Skeletal muscle tissue (tissue), 4 donors: ENCODE measurements around the gene LTBP3. TPM values are rescaled to one million over a fixed set of nuclear protein-coding genes. Genes with fewer than 3 reads are reported as not detected.
"Not testable (repeated sequence)": the region's sequence is repeated elsewhere in the genome, so short reads cannot be mapped to it uniquely, and the experiment has no call there.

Experiments used
- H3K27ac ChIP-seq: one replicate; pipeline ENCODE4 v1.7.0; 2013; ENCODE audit warnings: mild to moderate bottlenecking, low read depth, low read length, inconsistent platforms
- H3K27me3 ChIP-seq, 3 donors: one replicate each; pipeline ENCODE4 v1.7.0; 2013; ENCODE audit warnings: low read length in 3 of 3; ENCODE audit not compliant: control insufficient read depth in 3 of 3, insufficient read depth in 3 of 3
- H3K36me3 ChIP-seq, 3 donors: one replicate each; pipeline ENCODE4 v1.7.0; 2013; ENCODE audit warnings: low read length in 3 of 3; ENCODE audit not compliant: control insufficient read depth in 3 of 3, insufficient read depth in 3 of 3
- H3K4me1 ChIP-seq, 3 donors: one replicate each; pipeline ENCODE4 v1.7.0; 2013; ENCODE audit warnings: low read length in 3 of 3, mild to moderate bottlenecking in 3 of 3; ENCODE audit not compliant: control insufficient read depth in 3 of 3, insufficient read depth in 3 of 3
- H3K4me3 ChIP-seq, 3 donors: one replicate each; pipeline ENCODE4 v1.7.0; 2013; ENCODE audit warnings: low read length in 3 of 3
- H3K9ac ChIP-seq, 3 donors: one replicate each; pipeline ENCODE4 v1.7.0; 2013; ENCODE audit warnings: low read length in 3 of 3, mild to moderate bottlenecking in 3 of 3, moderate library complexity in 2 of 3, low read depth in 1 of 3
- H3K9me3 ChIP-seq, 3 donors: one replicate each; pipeline ENCODE4 v1.7.0; 2013; ENCODE audit warnings: low read length in 3 of 3; ENCODE audit not compliant: control insufficient read depth in 3 of 3
- total RNA-seq: library from RNA; depleted of rRNA; stranded (reverse); fragments of >200 nt; gene quantifications from one replicate; pipeline ENCODE4 v1.2.3, GENCODE V29; 2014
- donor health status: Osteomylitis.

The LTBP3 gene
- total RNA-seq, 1 donor from 2014 or later, result 32.9 TPM

DNA sequence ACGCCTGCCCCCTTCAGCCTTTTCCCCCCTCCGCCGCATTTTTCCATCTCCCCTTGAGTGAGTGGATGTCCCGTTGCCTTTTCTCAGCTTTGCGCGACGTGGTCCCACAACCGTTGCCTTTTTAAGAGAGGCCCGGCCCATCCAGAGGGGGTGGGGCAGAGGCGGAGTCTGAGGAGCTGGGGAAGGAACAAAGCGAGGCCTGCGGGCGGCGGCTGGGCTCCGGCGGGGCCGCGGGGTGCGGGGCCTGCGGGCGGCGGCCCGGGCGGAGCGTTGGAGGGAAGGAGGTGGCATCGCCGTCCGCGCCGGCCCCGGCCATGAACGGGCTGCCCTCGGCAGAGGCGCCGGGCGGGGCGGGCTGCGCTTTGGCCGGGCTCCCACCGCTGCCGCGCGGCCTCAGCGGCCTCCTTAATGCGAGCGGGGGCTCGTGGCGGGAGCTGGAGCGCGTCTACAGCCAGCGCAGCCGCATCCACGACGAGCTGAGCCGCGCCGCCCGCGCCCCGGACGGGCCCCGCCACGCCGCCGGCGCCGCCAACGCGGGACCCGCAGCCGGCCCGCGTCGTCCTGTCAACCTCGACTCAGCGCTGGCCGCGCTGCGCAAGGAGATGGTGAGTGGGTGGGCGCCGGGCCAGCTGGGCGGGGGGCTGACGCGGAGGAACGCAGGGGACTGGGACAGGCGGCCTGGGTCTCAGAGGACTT, 14.3 kb upstream of the LTBP3 start, which contains the start of gene FAM89B:
TSS of gene FAM89B (plus strand) at position 183 of the 696 bp plus-strand sequence. CDS start at position 315, 132 bp downstream.
- H3K4me1 ChIP-seq, result peaks cover 73 to 77% (median 75%) of the 10 kb centered on the region in 3 donors

DNA sequence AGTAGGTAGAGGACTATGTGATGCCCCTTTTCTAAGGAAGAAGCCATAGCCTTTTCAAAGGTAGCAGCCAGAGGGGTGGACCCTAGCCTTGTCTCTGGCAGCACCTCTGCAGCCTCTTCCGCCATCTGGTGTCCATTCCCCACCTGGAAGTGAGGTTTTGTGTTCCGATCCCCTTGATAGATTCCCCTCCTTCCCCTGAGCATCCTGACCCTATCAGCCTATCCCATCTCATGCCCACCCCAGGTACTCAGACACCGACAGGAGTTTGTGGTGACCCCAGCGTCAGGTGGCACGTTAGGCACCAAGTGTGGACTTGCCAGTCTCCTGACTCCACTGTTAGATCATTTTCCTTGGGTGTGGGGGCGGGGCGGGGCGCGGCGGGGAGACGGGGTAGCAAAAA, 13.8 kb upstream of the LTBP3 start:
- Histone ChIP-seq H3K9ac (peak overlapping the region; percentile 22 to 98 (median 88)), H3K27ac (peak overlapping the region; percentile 93), H3K4me1 (peaks cover 69 to 72% (median 72%) of the 10 kb centered on the region in 3 donors)

More for the DNA sequence above, 14.3 kb upstream of the LTBP3 start, which contains the start of gene FAM89B:
- Histone ChIP-seq H3K4me3 (peak within 1 kb of the TSS; percentile 94 to 98 (median 95)), H3K36me3 (peaks cover 4 to 9% (median 5%) of the 10 kb centered on the region in 3 donors), H3K9ac (peak within 1 kb of the TSS; percentile 81 to 98 (median 88)), H3K27me3 (no peaks in the 10 kb centered on the region), H3K27ac (peak within 1 kb of the TSS; percentile 100), H3K9me3 (no peaks in the 10 kb centered on the region)

DNA sequence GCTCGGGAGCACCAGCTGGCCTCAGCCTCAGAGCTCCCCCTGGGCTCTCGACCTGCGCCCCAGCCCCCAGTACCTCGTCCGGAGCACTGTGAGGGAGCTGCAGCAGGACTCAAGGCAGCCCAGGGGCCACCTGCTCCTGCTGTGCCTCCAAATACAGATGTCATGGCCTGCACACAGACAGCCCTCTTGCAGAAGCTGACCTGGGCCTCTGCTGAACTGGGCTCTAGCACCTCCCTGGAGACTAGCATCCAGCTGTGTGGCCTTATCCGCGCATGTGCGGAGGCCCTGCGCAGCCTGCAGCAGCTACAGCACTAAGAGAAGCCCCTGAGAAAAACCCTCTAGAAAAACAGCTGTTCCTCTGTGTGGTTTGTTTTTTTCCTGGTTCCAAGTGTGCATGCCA, 13.3 kb upstream of the LTBP3 start:
- Histone ChIP-seq H3K27ac (peak overlapping the region; percentile 93), H3K4me3 (peak overlapping the region; percentile 94 to 98 (median 95)), H3K9me3 (no peaks in the 10 kb centered on the region), H3K4me1 (peaks cover 63 to 74% (median 66%) of the 10 kb centered on the region in 3 donors), H3K36me3 (peaks cover 4 to 9% (median 5%) of the 10 kb centered on the region in 3 donors), H3K27me3 (no peaks in the 10 kb centered on the region), H3K9ac (peak overlapping the region in 2 of 3 donors; percentile 88 to 98)

More for the DNA sequence above, 13.8 kb upstream of the LTBP3 start:
- Histone ChIP-seq H3K36me3 (peaks cover 4 to 9% (median 5%) of the 10 kb centered on the region in 3 donors), H3K9me3 (no peaks in the 10 kb centered on the region), H3K27me3 (no peaks in the 10 kb centered on the region), H3K4me3 (peak overlapping the region; percentile 94 to 98 (median 95))

DNA sequence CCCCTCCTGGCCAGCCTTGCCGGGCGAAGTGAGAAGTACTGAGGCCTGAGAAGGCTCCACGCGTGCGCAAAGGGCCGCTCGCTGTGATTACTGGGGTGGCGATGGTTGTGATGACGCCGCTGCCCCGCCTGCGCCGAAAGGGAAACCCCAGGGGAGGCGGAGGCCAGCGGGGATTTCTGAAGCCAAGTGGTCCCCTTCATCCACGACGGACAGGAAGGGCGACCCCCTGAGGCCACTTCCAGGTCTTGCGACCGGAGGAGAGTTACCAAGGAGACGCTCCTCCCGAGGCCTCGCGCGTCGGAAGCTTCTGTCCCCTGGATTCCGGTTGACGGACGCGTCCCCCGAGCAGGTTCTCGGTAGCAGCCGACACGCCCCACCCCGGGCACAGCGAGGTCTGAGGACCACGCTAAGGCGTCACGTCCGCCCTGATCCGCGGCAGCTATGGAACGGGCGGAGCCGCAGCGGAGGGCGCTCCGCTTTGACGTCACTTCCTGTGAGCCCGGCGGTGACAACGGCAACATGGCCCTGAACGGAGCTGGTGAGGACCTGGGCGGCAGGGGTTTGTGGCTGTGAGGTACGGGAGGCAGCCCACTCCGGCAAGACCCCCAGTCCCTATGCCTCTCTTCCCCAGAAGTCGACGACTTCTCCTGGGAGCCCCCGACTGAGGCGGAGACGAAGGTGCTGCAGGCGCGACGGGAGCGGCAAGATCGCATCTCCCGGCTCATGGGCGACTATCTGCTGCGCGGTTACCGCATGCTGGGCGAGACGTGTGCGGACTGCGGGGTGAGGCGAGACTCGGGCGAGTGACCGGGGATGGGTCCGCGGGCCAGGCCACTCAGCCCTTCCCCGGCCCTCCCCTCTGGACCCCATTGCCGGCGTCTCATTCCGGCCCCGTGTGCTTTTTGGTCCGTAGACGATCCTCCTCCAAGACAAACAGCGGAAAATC, 12.1 kb upstream of the LTBP3 start, which contains the start of gene ZNRD2:
TSS of gene ZNRD2 (plus strand) at position 505 of the 946 bp plus-strand sequence. CDS start at position 520, 15 bp downstream.
- peak within 1 kb of the TSS; percentile 88 to 98 (median 92) for H3K9ac ChIP-seq
- H3K4me1 ChIP-seq, result peaks cover 59 to 73% (median 61%) of the 10 kb centered on the region in 3 donors
- peak within 1 kb of the TSS; percentile 93 for H3K27ac ChIP-seq
- H3K27me3 ChIP-seq, result no peaks in the 10 kb centered on the region
- H3K4me3 ChIP-seq, result peak within 1 kb of the TSS; percentile 94 to 98 (median 95)
- H3K9me3 ChIP-seq, result no peaks in the 10 kb centered on the region
- H3K36me3 ChIP-seq, result peaks cover 4 to 9% (median 5%) of the 10 kb centered on the region in 3 donors

DNA sequence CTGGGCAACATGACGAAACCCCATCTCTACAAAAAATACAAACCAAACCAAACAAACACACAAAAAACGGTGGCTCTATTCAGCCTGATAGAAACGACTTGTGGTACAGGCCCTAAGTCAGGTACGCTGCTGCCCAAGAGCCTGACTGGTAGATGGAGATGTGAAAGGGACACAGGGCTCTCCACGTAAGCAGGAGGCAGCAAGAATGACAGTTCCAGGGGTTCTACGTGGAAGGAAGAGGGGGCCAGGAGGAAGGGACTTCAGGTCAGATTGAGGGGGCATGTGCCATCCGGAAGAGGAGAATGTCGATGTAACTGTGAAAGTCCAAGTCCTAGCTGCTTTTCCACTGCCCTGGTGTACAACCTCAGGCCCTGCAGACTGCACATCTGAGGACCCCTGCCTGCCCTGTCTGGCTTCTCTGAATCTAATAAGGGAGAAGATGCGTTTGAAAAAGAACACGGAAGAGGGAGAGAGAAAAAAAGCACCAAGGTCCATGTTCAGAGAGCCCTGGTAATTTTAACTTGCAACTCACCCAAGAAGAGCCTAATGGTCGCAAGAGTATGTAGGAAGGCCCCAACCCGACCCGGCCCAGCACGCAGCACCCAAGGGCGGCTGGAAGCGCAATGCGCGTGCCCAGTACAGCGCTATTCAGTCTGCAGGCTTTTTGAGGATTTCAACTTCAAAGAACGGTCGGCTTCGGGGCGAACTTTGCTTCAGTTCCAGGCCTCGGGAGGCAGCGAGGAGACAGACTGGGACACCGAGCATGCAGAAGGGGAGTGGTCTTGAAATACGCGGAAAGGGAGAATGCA, 11.2 kb upstream of the LTBP3 start:
- Histone ChIP-seq H3K9ac (peak overlapping the region; percentile 88 to 98 (median 92)), H3K36me3 (peaks cover 4 to 9% (median 5%) of the 10 kb centered on the region in 3 donors), H3K4me3 (peak overlapping the region; percentile 94 to 98 (median 95)), H3K27me3 (no peaks in the 10 kb centered on the region), H3K9me3 (no peaks in the 10 kb centered on the region), H3K4me1 (peaks cover 54 to 66% (median 54%) of the 10 kb centered on the region in 3 donors), H3K27ac (peak overlapping the region; percentile 93)

DNA sequence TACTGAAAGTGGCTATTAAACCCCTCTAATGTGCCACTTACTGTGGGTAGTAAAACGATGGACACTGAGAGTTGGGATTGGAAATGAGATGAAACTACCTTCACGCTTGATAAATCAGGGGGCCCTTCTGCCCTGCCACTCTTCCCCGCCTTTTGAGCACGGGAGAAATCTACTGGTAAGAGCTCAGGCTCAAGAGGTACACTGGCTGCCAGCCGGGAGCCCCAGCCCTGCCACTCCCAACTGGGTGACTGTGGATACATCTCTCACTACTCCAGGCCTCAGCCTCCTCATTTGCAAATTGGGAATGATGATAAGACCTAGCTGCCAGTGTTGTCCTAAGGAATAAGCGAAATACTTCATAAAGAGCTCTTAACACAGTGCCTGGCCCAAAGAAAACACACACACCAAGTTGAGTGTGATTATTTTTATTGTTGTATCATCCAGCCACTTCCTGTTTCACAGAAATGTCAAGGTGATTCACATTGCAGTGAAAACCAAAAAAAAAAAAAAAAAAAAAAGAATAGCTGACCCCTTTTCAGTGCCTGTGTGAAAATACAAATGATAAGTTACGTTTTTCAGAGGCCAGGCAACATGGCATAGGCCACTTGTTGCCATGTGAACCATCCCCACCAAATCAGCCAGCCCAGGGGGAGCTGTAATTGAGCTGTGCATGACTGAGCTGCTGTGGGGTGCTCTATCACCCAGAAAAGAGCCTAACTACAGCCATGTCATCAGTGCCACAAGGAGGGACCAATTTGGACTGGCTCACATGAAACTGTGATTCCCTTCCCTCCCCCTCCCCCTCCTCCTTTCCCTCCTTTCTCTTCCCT, 7.7 kb upstream of the LTBP3 start:
- Histone ChIP-seq H3K27ac (no peak overlapping the region), H3K4me1 (peaks cover 32 to 55% (median 45%) of the 10 kb centered on the region in 3 donors), H3K36me3 (peaks cover 3 to 4% (median 3%) of the 10 kb centered on the region in 3 donors), H3K27me3 (no peaks in the 10 kb centered on the region), H3K4me3 (no peak overlapping the region), H3K9ac (peak overlapping the region in 1 of 3 donors; percentile 8), H3K9me3 (no peaks in the 10 kb centered on the region)

DNA sequence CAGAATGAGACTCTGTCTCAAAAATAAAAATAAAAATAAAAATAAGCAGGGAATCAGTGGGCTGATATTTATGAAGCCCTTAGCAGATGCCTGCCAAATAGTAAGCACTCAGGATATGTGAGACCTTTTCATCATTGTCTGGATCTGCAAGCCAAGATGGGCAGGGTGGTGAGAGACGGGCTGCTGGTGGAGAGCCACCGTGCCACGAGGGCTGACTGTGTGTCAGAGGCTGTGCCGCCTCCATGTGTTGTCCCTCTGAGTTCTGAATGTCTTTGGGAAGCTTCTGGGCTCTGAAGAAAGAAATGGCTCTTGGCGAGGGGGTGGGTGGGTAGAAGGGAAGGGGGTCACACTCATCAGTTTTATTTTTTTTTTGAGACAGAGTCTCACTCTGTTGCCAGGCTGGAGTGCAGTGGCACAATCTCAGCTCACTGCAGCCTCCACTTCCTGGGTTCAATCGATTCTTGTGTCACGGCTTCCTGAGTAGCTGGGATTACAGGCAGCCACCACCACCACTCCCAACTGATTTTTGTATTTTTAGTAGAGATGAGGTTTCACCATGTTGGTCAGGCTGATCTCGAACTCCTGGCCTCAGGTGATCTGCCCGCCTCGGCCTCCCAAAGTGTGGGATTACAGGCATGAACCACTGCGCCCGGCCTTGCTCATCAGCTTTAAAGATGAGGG, 6.9 kb upstream of the LTBP3 start:
- H3K4me1 ChIP-seq, result peaks cover 36 to 56% (median 49%) of the 10 kb centered on the region in 3 donors
- H3K27ac ChIP-seq, result not testable (repeated sequence)

DNA sequence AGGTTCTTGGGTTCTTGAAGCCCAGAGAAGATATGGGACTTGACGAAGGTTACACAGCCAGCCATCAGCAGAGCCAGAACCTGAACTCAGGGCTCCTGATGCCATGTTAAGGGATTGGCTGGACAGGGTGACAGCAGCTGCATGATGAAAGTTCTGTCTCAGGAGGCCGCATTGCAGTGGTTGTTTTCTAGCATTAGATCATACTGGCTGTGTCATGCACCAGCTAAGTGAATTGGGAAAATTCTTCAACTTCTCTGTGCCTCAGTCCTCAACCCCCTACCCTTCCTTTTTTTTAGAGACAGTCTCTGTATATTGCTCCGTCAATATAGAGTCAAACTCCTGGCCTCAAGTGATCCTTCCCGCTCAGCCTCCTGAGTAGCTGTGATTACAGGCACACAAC, 5.4 kb upstream of the LTBP3 start:
- Histone ChIP-seq H3K9ac (no peak overlapping the region), H3K36me3 (peaks cover under 1 to 4% (median 3%) of the 10 kb centered on the region in 3 donors), H3K9me3 (no peaks in the 10 kb centered on the region), H3K4me1 (peaks cover 37 to 56% (median 51%) of the 10 kb centered on the region in 3 donors), H3K4me3 (no peak overlapping the region), H3K27me3 (no peaks in the 10 kb centered on the region), H3K27ac (no peak overlapping the region)

More for the DNA sequence above, 6.9 kb upstream of the LTBP3 start:
- H3K27me3 ChIP-seq, H3K4me3 ChIP-seq, H3K9me3 ChIP-seq, H3K36me3 ChIP-seq: not testable (repeated sequence)
- peak overlapping the region in 1 of 3 donors; percentile 8 for H3K9ac ChIP-seq
